Neural progenitor cell (in vitro differentiated cells): ENCODE measurements around the gene SH3BP5. TPM values are rescaled to one million over a fixed set of nuclear protein-coding genes. Genes with fewer than 3 reads are reported as not detected.

Experiments
- DNase-seq: peaks from one replicate; pipeline ENCODE4 v3.0.0-alpha.2; 2016; ENCODE audit warnings: low spot score
- H2AFZ ChIP-seq: fragments of 200-600 bp; sonication (generic); replicated peaks from 2 replicates; pipeline ENCODE4 v1.6.1; 2016; ENCODE audit warnings: antibody characterized with exemption
- H3F3A ChIP-seq: fragments of 200-600 bp; sonication (generic); 2 replicates; pipeline ENCODE4 v1.6.1; 2016; ENCODE audit warnings: antibody characterized with exemption, low read depth
- H3K27ac ChIP-seq: fragments of 200-600 bp; sonication (generic); 2 replicates; pipeline ENCODE4 v1.5.1; 2016; ENCODE audit warnings: mild to moderate bottlenecking
- H3K27me3 ChIP-seq: fragments of 200-600 bp; sonication (generic); 2 replicates; pipeline ENCODE4 v1.6.1; 2016; ENCODE audit warnings: mild to moderate bottlenecking, moderate library complexity
- H3K36me3 ChIP-seq: fragments of 200-600 bp; sonication (generic); 2 replicates; pipeline ENCODE4 v1.5.1; 2016
- H3K4me1 ChIP-seq: fragments of 200-600 bp; sonication (generic); 2 replicates; pipeline ENCODE4 v1.6.1; 2016; ENCODE audit warnings: mixed run types
- H3K4me2 ChIP-seq: fragments of 200-600 bp; sonication (generic); 2 replicates; pipeline ENCODE4 v1.6.1; 2016
- H3K4me3 ChIP-seq: fragments of 200-600 bp; sonication (generic); 2 replicates; pipeline ENCODE4 v1.5.1; 2016
- H3K79me2 ChIP-seq: fragments of 200-600 bp; sonication (generic); 2 replicates; pipeline ENCODE4 v1.6.1; 2016; ENCODE audit warnings: low read depth
- H3K9ac ChIP-seq: fragments of 200-600 bp; sonication (generic); 2 replicates; pipeline ENCODE4 v1.6.1; 2016
- H3K9me3 ChIP-seq: fragments of 200-600 bp; sonication (generic); 2 replicates; pipeline ENCODE4 v1.5.1; 2016; ENCODE audit warnings: low read depth
- H4K20me1 ChIP-seq: fragments of 200-600 bp; sonication (generic); 2 replicates; pipeline ENCODE4 v1.6.1; 2016; ENCODE audit warnings: low read depth
- H3K27ac Mint-ChIP-seq: 3 replicates; pipeline ENCODE4 v1.8.0; 2021; ENCODE audit warnings: mixed read lengths
- H3K27me3 Mint-ChIP-seq: 2 replicates; pipeline ENCODE4 v1.8.0; 2022; ENCODE audit warnings: low read depth, mild to moderate bottlenecking, inconsistent platforms, moderate library complexity, mixed read lengths; ENCODE audit not compliant: insufficient read depth
- H3K36me3 Mint-ChIP-seq: 3 replicates; pipeline ENCODE4 v1.8.0; 2021; ENCODE audit warnings: mixed read lengths
- H3K4me1 Mint-ChIP-seq: 3 replicates; pipeline ENCODE4 v1.8.0; 2021; ENCODE audit warnings: mixed read lengths
- H3K4me3 Mint-ChIP-seq: 3 replicates; pipeline ENCODE4 v1.8.0; 2021; ENCODE audit warnings: mild to moderate bottlenecking, moderate library complexity, mixed read lengths
- H3K9me3 Mint-ChIP-seq: 3 replicates; pipeline ENCODE4 v1.8.0; 2020; ENCODE audit warnings: mixed read lengths
- CTCF ChIP-seq: fragments of 200-600 bp; sonication (generic); IDR thresholded peaks from 2 replicates; pipeline ENCODE4 v1.5.1; 2017; ENCODE audit warnings: antibody characterized with exemption, mild to moderate bottlenecking
- EZH2 ChIP-seq: fragments of 200-600 bp; sonication (generic); IDR thresholded peaks from 2 replicates; pipeline ENCODE4 v1.6.1; 2017; ENCODE audit warnings: antibody characterized with exemption, mild to moderate bottlenecking, moderate library complexity
- EZH2phosphoT487 ChIP-seq: fragments of 200-600 bp; sonication (generic); IDR thresholded peaks from 2 replicates; pipeline ENCODE4 v1.6.1; 2017; ENCODE audit warnings: antibody characterized with exemption
- total RNA-seq: library from RNA; depleted of rRNA; stranded (reverse); fragments of >200 nt; gene quantifications from 2 replicates; pipeline ENCODE4 v1.2.3, GENCODE V29; 2015; ENCODE audit warnings: low replicate concordance

The SH3BP5 gene
- total RNA-seq, 1 donor from 2014 or later, result 11.2 TPM

- no peaks in the 10 kb centered on the region for H3K36me3 ChIP-seq
- H3K27me3 Mint-ChIP-seq, result peaks cover 2% of the 10 kb centered on the region
- H3K79me2 ChIP-seq, result no peaks in the 10 kb centered on the region
- H3K36me3 Mint-ChIP-seq, result no peaks in the 10 kb centered on the region
- H3K4me1 ChIP-seq, result no peaks in the 10 kb centered on the region
- H3K4me3 ChIP-seq, result no peak overlapping the region
- H3K9me3 ChIP-seq, result no peaks in the 10 kb centered on the region
- no peak overlapping the region for H3K4me2 ChIP-seq
- DNase-seq, result no peak
- no peak overlapping the region for H3K9ac ChIP-seq
- H3K9me3 Mint-ChIP-seq, result no peaks in the 10 kb centered on the region
- no peak overlapping the region for H3K27ac Mint-ChIP-seq
- H3K27ac ChIP-seq, result no peak overlapping the region
- H4K20me1 ChIP-seq, result no peaks in the 10 kb centered on the region
- H3K4me1 Mint-ChIP-seq, result no peaks in the 10 kb centered on the region
- H3K27me3 ChIP-seq, result no peaks in the 10 kb centered on the region
- no peak overlapping the region for H3K4me3 Mint-ChIP-seq
- TF ChIP-seq EZH2phosphoT487 (no peak), CTCF (no peak), EZH2 (no peak)
- no peak overlapping the region for H2AFZ ChIP-seq
- no peaks in the 10 kb centered on the region for H3F3A ChIP-seq
Measured at GRCh38 chr3:15347737-15348110, 15.3 kb upstream of the SH3BP5 start.

GRCh38 chr3:15347063-15347736, 14.8 kb upstream of the SH3BP5 start:
- Histone ChIP-seq H3K27ac (no peak overlapping the region), H3F3A (no peaks in the 10 kb centered on the region), H3K4me2 (no peak overlapping the region), H3K9me3 (no peaks in the 10 kb centered on the region), H2AFZ (no peak overlapping the region), H3K4me1 (no peaks in the 10 kb centered on the region), H3K36me3 (no peaks in the 10 kb centered on the region), H4K20me1 (no peaks in the 10 kb centered on the region), H3K27me3 (no peaks in the 10 kb centered on the region), H3K4me3 (no peak overlapping the region), H3K79me2 (no peaks in the 10 kb centered on the region), H3K9ac (no peak overlapping the region)
- Mint-ChIP-seq H3K4me1 (no peaks in the 10 kb centered on the region), H3K4me3 (no peak overlapping the region), H3K27ac (no peak overlapping the region), H3K27me3 (peaks cover 2% of the 10 kb centered on the region), H3K36me3 (no peaks in the 10 kb centered on the region), H3K9me3 (no peaks in the 10 kb centered on the region)
- TF ChIP-seq EZH2phosphoT487, result no peak
- no peak for DNase-seq

- Histone ChIP-seq H3K4me2 (no peak overlapping the region), H2AFZ (no peak overlapping the region), H3K9me3 (no peaks in the 10 kb centered on the region), H4K20me1 (no peaks in the 10 kb centered on the region), H3K36me3 (no peaks in the 10 kb centered on the region), H3F3A (no peaks in the 10 kb centered on the region), H3K4me1 (no peaks in the 10 kb centered on the region), H3K9ac (no peak overlapping the region), H3K79me2 (no peaks in the 10 kb centered on the region), H3K27me3 (no peaks in the 10 kb centered on the region), H3K4me3 (no peak overlapping the region), H3K27ac (no peak overlapping the region)
- no peak for DNase-seq
- peaks cover 2% of the 10 kb centered on the region for H3K27me3 Mint-ChIP-seq
- no peaks in the 10 kb centered on the region for H3K36me3 Mint-ChIP-seq
- H3K4me1 Mint-ChIP-seq, result no peaks in the 10 kb centered on the region
- H3K4me3 Mint-ChIP-seq, result no peak overlapping the region
- no peak overlapping the region for H3K27ac Mint-ChIP-seq
- TF ChIP-seq EZH2 (no peak), EZH2phosphoT487 (no peak), CTCF (no peak)
- H3K9me3 Mint-ChIP-seq, result no peaks in the 10 kb centered on the region
Measured at GRCh38 chr3:15346516-15346915, 14.1 kb upstream of the SH3BP5 start.

- no peak for TF ChIP-seq EZH2
- no peak for TF ChIP-seq CTCF
- no peak for TF ChIP-seq EZH2phosphoT487
- Histone ChIP-seq H3K9me3 (no peaks in the 10 kb centered on the region), H3K4me3 (no peak overlapping the region), H3K27me3 (no peaks in the 10 kb centered on the region), H3K4me2 (no peak overlapping the region), H3K79me2 (no peaks in the 10 kb centered on the region), H3K27ac (no peak overlapping the region), H4K20me1 (no peaks in the 10 kb centered on the region), H3K9ac (no peak overlapping the region), H3K4me1 (no peaks in the 10 kb centered on the region), H3K36me3 (no peaks in the 10 kb centered on the region), H3F3A (no peaks in the 10 kb centered on the region), H2AFZ (no peak overlapping the region)
- Mint-ChIP-seq H3K4me1 (no peaks in the 10 kb centered on the region), H3K36me3 (no peaks in the 10 kb centered on the region), H3K27ac (no peak overlapping the region), H3K9me3 (no peaks in the 10 kb centered on the region), H3K4me3 (no peak overlapping the region), H3K27me3 (peaks cover 2% of the 10 kb centered on the region)
- DNase-seq, result no peak
Measured at GRCh38 chr3:15345608-15346137, 13.3 kb upstream of the SH3BP5 start.
